ENCODE data around the gene LRRC8E. TPM values are rescaled to one million over a fixed set of nuclear protein-coding genes. Genes with fewer than 3 reads are reported as not detected.
"Not testable (repeated sequence)": the region's sequence is repeated elsewhere in the genome, so short reads cannot be mapped to it uniquely, and the experiment has no call there.

Gene LRRC8E
- total and polyA plus RNA-seq, 8 donors: 0.58 to 12.5 (median 2.1) TPM; not detected in 1

DNA sequence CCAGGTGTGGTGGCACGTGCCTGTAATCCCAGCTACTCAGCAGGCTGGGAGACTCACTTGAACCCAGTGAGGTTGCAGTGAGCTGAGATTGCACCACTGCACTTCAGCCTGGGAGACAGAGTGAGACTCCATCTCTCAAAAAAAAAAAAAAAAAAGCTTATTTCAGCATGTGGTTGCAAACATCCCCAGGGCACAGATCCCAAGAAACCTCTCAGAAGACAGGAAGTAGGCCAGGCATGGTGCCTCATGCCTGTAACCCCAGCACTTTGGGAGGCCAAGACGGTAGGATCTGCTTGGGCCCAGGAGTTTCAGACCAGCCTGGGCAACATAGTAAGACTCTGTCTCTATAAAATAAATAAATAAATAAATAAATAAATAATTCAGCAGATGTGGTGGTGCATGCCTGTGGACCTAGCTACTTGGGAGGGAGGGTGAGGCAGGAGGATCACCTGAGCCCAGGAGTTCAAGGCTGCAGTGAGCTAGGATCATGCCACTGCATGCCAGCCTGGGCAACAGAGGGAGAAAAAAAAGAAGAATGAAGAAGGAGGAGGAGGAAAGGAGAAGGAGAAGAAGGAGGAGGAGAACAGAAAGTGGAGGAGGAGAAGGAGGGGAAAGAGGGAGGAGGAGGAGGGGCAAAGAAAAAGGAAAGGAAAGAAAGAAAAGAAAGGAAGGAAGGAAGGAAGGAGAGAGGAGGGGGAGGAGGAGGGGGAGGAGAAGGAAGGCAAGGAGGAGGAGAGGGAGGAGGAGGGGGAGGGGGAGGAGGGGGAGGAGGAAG lies 4.3 kb upstream of the LRRC8E start:
- Histone ChIP-seq H3K9me3 (no peaks in the 10 kb centered on the region), H3K4me3 (no peak overlapping the region), H3K27me3 (peaks cover 0 to 34% (median 10%) of the 10 kb centered on the region in 3 donors), H3K27ac (no peak overlapping the region), H3K36me3 (no peaks in the 10 kb centered on the region), H3K4me1 (peaks cover 0 to 11% (median 10%) of the 10 kb centered on the region in 4 donors)
- 86 to 90% (median 87%) methylated on average over 2 of the region's 2 CpGs for WGBS, 5 donors
- TF ChIP-seq POLR2AphosphoS5 (IDR thresholded peaks at IDR 0.05) (no peak), POLR2A (IDR thresholded peaks at IDR 0.05) (no peak), EP300 (IDR thresholded peaks at IDR 0.05) (no peak)
- TF ChIP-seq, protein P1, sequence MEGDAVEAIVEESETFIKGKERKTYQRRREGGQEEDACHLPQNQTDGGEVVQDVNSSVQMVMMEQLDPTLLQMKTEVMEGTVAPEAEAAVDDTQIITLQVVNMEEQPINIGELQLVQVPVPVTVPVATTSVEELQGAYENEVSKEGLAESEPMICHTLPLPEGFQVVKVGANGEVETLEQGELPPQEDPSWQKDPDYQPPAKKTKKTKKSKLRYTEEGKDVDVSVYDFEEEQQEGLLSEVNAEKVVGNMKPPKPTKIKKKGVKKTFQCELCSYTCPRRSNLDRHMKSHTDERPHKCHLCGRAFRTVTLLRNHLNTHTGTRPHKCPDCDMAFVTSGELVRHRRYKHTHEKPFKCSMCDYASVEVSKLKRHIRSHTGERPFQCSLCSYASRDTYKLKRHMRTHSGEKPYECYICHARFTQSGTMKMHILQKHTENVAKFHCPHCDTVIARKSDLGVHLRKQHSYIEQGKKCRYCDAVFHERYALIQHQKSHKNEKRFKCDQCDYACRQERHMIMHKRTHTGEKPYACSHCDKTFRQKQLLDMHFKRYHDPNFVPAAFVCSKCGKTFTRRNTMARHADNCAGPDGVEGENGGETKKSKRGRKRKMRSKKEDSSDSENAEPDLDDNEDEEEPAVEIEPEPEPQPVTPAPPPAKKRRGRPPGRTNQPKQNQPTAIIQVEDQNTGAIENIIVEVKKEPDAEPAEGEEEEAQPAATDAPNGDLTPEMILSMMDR (IDR thresholded peaks at IDR 0.05): no peak
- DNase-seq: no peak
- intact Hi-C loops (cut with DNase I; ENCODE audit: low total_unique reads): no loop called here

- Histone ChIP-seq H3K27me3 (peaks cover 0 to 44% (median 10%) of the 10 kb centered on the region in 3 donors), H3K27ac (no peak overlapping the region), H3K9me3 (no peaks in the 10 kb centered on the region), H3K36me3 (no peaks in the 10 kb centered on the region), H3K4me1 (peaks cover 0 to 14% (median 12%) of the 10 kb centered on the region in 4 donors), H3K4me3 (no peak overlapping the region)
- intact Hi-C loops (cut with DNase I; ENCODE audit: low total_unique reads): no loop called here
- TF ChIP-seq POLR2AphosphoS5 (IDR thresholded peaks at IDR 0.05) (no peak), POLR2A (IDR thresholded peaks at IDR 0.05) (no peak), EP300 (IDR thresholded peaks at IDR 0.05) (no peak)
- TF ChIP-seq, protein P1 (IDR thresholded peaks at IDR 0.05): no peak
- DNase-seq: no peak
- 80 to 86% (median 84%) methylated on average over 8 of the region's 8 CpGs for WGBS, 5 donors
These were observed 2.5 kb upstream of the LRRC8E start for GRCh38 chr19:7885818-7886217.

GRCh38 chr19:7887408-7888144 lies 734 bp upstream of the LRRC8E start:
- 74 to 89% (median 81%) methylated on average over 16 of the region's 16 CpGs for WGBS, 5 donors
- peak overlapping the region in 1 of 4 donors; percentile 53 for H3K4me3 ChIP-seq
- DNase-seq: no peak

GRCh38 chr19:7888826-7889217 lies 512 bp downstream of the LRRC8E start:
- peaks cover 0 to 14% (median 12%) of the 10 kb centered on the region in 4 donors for H3K4me1 ChIP-seq
- peak overlapping the region in 3 of 5 donors; percentile 69 to 75 (median 73) for H3K27ac ChIP-seq
- 66 to 74% (median 70%) methylated on average over 7 to 8 of the region's 8 CpGs for WGBS, 5 donors
- intact Hi-C loops (cut with DNase I; ENCODE audit: low total_unique reads): no loop called here
- TF ChIP-seq EP300 (IDR thresholded peaks at IDR 0.05) (no peak), POLR2AphosphoS5 (IDR thresholded peaks at IDR 0.05) (no peak), POLR2A (IDR thresholded peaks at IDR 0.05) (no peak)
- TF ChIP-seq, protein P1 (IDR thresholded peaks at IDR 0.05): no peak
- H3K36me3 ChIP-seq: no peaks in the 10 kb centered on the region
- DNase-seq: no peak
- H3K9me3 ChIP-seq: no peaks in the 10 kb centered on the region
- H3K4me3 ChIP-seq: peak overlapping the region; percentile 41 to 53 (median 46)
- peaks cover 0 to 70% (median 10%) of the 10 kb centered on the region in 3 donors for H3K27me3 ChIP-seq

More at GRCh38 chr19:7887408-7888144, 734 bp upstream of the LRRC8E start:
- H3K4me1 ChIP-seq: peaks cover 0 to 14% (median 12%) of the 10 kb centered on the region in 4 donors
- peaks cover 0 to 58% (median 10%) of the 10 kb centered on the region in 3 donors for H3K27me3 ChIP-seq
- no peak overlapping the region for H3K27ac ChIP-seq
- intact Hi-C loops (cut with DNase I; ENCODE audit: low total_unique reads): no loop called here
- no peaks in the 10 kb centered on the region for H3K36me3 ChIP-seq
- TF ChIP-seq POLR2A (IDR thresholded peaks at IDR 0.05) (no peak), EP300 (IDR thresholded peaks at IDR 0.05) (no peak), POLR2AphosphoS5 (IDR thresholded peaks at IDR 0.05) (no peak)
- TF ChIP-seq, protein P1 (IDR thresholded peaks at IDR 0.05): no peak
- no peaks in the 10 kb centered on the region for H3K9me3 ChIP-seq

GRCh38 chr19:7893362-7894101 lies 5.2 kb downstream of the LRRC8E start:
- H3K4me3 ChIP-seq; intact Hi-C loops (cut with DNase I; ENCODE audit: low total_unique reads); DNase-seq; H3K9me3 ChIP-seq; H3K36me3 ChIP-seq; H3K27ac ChIP-seq: not testable (repeated sequence)
- WGBS, 5 donors: 78 to 89% (median 85%) methylated on average over 18 of the region's 18 CpGs
- Histone ChIP-seq H3K27me3 (peaks cover 0 to 65% (median 1%) of the 10 kb centered on the region in 3 donors), H3K4me1 (peaks cover 0 to 23% (median 11%) of the 10 kb centered on the region in 4 donors)

Measured in stomach (tissue), 9 donors.